22Rv1 (cell line): ENCODE results near the gene LHX2.

Source experiments
- H3K27ac ChIP-seq: fragments of 450-650 bp; 2 replicates; pipeline ENCODE4 v1.5.1; 2017
- ZFX ChIP-seq: fragments of 450-650 bp; IDR thresholded peaks from 2 replicates; pipeline ENCODE4 v1.6.1; 2017; ENCODE audit warnings: antibody characterized with exemption, borderline replicate concordance
- TF ChIP-seq, protein P1 (sequence below): fragments of 450-650 bp; IDR thresholded peaks from 2 replicates; pipeline ENCODE4 v1.5.1; 2017; ENCODE audit warnings: mild to moderate bottlenecking

Gene LHX2

DNA sequence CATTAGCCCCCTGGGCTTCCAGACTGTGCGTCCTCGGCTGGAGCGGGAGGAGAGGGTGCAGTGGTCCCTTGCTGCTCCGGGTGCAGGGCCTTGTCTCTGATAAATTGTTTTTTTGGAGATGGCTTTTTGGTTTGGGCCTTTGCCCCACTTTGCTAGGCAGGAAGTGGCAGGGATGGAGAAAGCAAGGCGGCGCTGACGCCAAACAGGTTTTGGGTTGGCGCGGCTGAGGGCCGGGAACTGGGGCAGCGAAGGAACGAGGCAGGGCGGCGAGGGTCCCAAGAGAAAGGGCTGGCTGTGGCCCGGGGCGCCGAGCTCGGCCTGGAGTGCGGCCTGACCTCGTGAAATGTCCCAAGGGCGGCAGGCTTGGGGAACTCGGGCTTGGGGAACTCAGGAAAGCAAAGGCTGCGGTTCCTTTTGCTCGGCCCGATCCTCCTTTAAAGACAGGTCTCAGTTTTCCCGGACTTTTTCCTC is 4.1 kb downstream of the LHX2 start:
- no peak overlapping the region for H3K27ac ChIP-seq
- no peak for TF ChIP-seq ZFX
- TF ChIP-seq, protein P1, sequence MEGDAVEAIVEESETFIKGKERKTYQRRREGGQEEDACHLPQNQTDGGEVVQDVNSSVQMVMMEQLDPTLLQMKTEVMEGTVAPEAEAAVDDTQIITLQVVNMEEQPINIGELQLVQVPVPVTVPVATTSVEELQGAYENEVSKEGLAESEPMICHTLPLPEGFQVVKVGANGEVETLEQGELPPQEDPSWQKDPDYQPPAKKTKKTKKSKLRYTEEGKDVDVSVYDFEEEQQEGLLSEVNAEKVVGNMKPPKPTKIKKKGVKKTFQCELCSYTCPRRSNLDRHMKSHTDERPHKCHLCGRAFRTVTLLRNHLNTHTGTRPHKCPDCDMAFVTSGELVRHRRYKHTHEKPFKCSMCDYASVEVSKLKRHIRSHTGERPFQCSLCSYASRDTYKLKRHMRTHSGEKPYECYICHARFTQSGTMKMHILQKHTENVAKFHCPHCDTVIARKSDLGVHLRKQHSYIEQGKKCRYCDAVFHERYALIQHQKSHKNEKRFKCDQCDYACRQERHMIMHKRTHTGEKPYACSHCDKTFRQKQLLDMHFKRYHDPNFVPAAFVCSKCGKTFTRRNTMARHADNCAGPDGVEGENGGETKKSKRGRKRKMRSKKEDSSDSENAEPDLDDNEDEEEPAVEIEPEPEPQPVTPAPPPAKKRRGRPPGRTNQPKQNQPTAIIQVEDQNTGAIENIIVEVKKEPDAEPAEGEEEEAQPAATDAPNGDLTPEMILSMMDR: no peak

DNA sequence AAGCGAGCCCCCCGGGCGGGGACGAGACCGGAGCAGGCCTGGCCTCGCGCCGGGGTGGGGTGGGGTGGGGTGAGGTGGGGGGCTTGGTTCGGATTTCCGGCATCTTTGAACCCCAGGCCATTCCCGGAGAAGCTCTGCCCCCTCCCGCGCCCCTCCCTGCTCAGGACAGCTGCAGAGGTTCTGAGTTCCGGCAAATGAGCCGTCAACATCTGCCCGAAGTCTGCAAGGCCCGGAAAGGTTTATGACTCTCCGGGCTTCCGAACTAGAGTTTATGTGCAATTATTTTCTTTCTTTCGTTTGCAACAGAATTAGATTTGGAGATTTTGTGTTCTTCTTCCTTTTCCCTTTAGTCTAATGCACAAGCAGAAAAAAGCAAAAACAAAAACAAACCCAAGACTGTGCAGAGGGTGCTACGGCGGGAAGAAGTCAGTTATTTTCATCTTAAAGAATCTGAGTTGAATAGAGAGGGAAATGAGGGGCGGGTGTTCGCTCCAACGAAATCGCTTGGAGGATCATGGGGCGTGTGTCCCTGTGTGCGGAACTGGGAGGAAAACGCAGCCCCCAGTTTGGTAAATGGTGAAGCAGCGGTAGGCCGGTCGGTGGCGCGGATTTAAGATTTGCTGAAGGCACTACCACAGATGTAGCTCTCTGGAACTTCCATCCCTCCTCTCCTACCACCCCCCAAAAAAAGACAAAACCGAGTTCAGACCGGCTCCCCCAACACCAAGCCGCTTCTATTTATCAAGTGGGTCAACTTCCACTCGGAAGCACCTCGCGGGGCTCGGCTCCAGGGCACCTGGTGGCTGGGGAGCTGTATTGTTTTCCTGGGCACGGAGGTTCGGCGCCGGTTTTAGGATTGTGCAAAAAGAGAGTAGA is 4.8 kb downstream of the LHX2 start:
- no peak overlapping the region for H3K27ac ChIP-seq
- no peak for TF ChIP-seq ZFX
- TF ChIP-seq, protein P1: no peak

DNA sequence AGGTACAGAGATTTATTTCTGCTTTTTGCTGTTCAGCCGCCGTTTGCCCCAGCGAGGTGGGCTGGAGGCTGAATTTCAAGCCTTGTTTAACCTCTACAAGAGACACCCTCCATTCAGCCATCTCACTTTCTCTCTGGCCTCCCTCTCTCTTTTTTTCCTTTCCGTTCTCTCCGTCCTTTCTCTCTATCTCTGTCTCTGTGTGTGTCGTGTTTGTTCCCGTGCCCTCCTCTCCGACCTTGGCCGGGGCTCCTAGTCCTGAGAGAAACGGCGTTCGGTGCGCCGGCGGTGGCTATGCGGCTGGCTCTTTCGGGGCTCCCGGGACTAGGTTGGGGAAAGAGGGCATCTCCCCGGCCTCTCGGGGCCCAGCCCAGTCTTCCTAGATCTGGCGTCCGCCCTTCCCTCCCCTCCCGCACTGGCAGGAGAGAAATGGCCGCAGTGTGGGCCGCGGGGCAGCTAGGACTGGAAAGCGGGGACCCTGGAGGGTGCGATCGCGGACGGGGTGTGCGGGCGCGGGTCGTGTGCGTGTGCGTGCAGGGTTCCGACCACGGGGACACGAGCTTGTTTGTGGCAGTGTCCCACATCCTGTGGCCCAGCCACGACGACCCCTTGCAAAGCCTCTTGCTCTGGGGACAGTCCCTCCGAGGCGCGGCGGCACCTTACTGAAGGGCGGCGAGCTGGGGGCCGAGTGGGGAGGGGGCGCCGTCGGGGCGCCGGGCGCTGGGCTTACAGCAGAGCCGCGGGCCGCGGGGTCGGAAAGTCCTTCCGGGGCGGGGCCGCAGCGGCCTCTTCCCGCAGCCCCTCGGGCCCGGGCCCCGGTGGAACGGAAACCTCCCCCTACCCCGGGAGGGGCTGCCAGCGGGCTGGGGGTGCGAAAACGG is 5.7 kb downstream of the LHX2 start:
- H3K27ac ChIP-seq: no peak overlapping the region
- TF ChIP-seq ZFX: no peak
- TF ChIP-seq, protein P1: no peak

- H3K27ac ChIP-seq: no peak overlapping the region
- TF ChIP-seq ZFX: no peak
- TF ChIP-seq, protein P1: no peak
Observed at GRCh38 chr9:124017929-124018729, 6.6 kb downstream of the LHX2 start.

DNA sequence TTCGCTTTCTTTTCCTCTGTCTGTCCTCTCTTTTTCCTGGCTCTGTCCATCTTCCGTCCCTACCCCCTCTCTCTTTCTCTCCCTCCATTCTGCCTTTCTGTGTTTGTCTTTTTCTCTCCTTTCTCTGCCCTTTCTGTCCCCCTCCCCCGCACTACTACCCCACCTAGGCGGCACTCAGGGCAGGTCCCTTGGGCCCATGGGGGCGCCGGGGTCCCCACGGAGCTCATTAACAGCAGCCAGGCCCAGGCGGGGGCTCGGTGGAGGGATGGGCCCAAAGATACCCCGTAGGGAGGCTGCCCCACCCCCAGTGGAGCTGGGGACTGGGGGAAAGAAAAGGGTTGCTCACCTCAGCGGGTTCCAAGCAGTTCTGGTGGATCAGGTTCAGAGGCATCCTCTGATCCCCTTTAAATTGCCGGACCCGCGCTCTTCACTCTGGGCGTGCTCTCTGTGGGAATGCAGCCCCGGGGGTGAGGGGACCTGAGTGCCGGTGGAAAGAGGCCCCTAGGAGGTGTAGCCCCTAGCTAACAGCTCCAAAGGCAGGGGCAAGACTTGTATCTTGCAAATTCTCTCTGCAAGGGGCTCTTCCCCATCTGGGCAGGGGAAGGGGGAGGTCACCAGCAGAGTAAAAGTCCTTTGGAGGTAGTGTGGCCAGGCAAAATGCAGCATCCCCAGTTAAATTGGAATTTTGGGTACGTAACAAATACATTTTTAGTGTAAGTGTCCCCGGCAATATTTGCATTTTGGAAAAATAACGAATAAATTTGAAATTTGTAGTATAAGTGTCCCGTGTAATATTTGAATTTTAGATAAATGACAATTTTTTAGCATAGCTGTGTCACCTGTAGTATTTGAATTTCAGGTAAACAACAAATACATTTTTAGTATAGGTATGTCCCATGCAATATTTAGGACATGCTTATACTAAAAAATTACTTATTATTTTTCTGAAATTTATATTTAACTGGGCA is 7.4 kb downstream of the LHX2 start:
- no peak for TF ChIP-seq ZFX
- TF ChIP-seq, protein P1: no peak

More for the DNA sequence above, 7.4 kb downstream of the LHX2 start:
- no peak overlapping the region for H3K27ac ChIP-seq
